Stomach smooth muscle (tissue), 2 donors: ENCODE data around the gene ZFYVE21.

ENCODE experiments used
- H3K27ac ChIP-seq: one replicate; pipeline ENCODE4 v1.7.0; 2013; ENCODE audit warnings: mild to moderate bottlenecking, low read length, inconsistent platforms
- H3K27me3 ChIP-seq, 2 donors: one replicate each; pipeline ENCODE4 v1.7.0; 2013; ENCODE audit warnings: low read length in 2 of 2; ENCODE audit not compliant: insufficient read depth in 2 of 2, control insufficient read depth in 1 of 2
- H3K36me3 ChIP-seq, 2 donors: one replicate each; pipeline ENCODE4 v1.7.0; 2013; ENCODE audit warnings: low read length in 2 of 2; ENCODE audit not compliant: control insufficient read depth in 2 of 2, insufficient read depth in 2 of 2
- H3K4me1 ChIP-seq: one replicate; pipeline ENCODE4 v1.7.0; 2013; ENCODE audit warnings: low read length; ENCODE audit not compliant: control insufficient read depth, insufficient read depth
- H3K4me3 ChIP-seq, 2 donors: one replicate each; pipeline ENCODE4 v1.7.0; 2013; ENCODE audit warnings: low read length in 2 of 2
- H3K9ac ChIP-seq, 2 donors: one replicate each; pipeline ENCODE4 v1.7.0; 2013; ENCODE audit warnings: low read length in 2 of 2, mild to moderate bottlenecking in 1 of 2
- H3K9me3 ChIP-seq, 2 donors: one replicate each; pipeline ENCODE4 v1.7.0; 2013; ENCODE audit warnings: low read length in 2 of 2; ENCODE audit not compliant: control insufficient read depth in 2 of 2
- donor health status: healthy.
- donor health status: Pancreatic carcinoma.

Gene ZFYVE21

GRCh38 chr14:103728141-103728540 is 12.5 kb downstream of the ZFYVE21 start:
- H3K9me3 ChIP-seq: no peaks in the 10 kb centered on the region
- H3K4me1 ChIP-seq: peaks cover 46% of the 10 kb centered on the region
- peaks cover 23 to 38% of the 10 kb centered on the region in 2 donors for H3K36me3 ChIP-seq
- no peak overlapping the region for H3K4me3 ChIP-seq
- H3K9ac ChIP-seq: no peak overlapping the region
- H3K27me3 ChIP-seq: no peaks in the 10 kb centered on the region
- H3K27ac ChIP-seq: no peak overlapping the region

DNA sequence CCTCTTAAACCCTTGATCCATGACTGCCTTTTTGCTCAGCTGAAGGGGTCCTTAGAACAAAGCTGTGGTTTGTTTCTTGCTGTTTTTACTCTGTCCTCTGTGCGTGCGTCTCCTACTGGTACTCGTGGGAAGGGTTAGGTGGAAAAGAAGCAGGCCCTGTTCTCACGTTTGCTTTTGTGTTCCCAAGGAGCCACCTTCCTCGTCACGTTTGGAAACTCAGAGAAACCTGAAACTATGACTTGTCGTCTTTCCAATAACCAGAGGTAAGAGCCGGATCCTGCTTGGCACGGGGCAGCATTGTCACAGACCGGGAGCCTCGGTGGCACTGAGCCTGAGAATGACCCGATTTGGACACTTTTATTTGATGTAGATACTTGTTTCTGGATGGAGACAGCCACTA is 13.1 kb downstream of the ZFYVE21 start:
- peaks cover 28 to 44% of the 10 kb centered on the region in 2 donors for H3K36me3 ChIP-seq
- no peak overlapping the region for H3K4me3 ChIP-seq
- H3K4me1 ChIP-seq: peaks cover 40% of the 10 kb centered on the region
- no peaks in the 10 kb centered on the region for H3K27me3 ChIP-seq
- no peaks in the 10 kb centered on the region for H3K9me3 ChIP-seq
- H3K9ac ChIP-seq: no peak overlapping the region
- H3K27ac ChIP-seq: no peak overlapping the region

DNA sequence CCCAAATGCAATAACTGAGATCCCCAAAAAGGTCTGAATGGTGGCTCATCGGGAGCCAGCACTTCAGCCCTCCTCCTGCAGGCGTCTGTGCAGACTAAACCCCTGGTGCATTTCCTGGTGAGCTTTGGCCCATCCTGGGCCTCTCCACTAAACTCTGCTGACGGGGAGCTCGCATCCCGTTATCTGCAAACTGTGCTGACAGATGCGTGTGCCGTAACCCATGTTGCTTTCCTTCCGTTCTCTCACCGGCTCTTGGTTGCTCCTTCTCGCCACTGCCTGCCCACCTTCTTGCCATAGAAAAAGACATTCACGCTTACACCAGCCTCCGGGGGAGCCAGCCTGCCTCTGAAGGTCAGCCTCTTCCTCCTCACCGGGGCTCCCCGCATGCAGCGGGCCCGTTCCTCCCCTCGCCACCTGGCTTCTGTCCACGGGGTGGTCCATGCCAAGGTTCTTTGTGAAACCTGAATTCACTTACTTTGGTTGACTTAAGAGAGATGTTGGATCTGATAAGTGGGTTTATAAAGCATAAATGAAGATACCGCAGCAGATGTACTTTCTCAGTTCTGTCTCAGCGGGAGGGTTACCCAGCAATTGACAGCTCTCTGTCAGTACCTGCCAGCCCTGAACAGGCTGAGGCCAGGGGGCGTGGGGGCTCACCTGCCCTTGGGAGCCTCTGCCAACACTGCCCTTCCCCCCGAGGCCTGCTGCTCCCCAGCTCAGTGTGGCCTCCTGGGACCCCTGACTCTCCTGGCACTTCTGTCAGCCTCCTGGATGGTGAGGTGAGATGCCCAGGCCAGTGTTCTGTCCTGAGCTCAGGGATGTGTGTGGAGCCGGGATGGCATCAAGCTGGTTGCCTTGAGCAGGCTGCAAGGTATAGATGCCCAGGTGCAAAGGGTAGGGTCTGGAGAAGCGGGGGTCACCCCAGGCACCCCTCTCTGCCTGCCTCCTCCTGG is 14.2 kb downstream of the ZFYVE21 start:
- Histone ChIP-seq H3K27ac (peak overlapping the region; percentile 24), H3K4me3 (no peak overlapping the region), H3K36me3 (peaks cover 35 to 47% of the 10 kb centered on the region in 2 donors), H3K27me3 (no peaks in the 10 kb centered on the region), H3K9me3 (no peaks in the 10 kb centered on the region), H3K4me1 (peaks cover 34% of the 10 kb centered on the region), H3K9ac (no peak overlapping the region)

DNA sequence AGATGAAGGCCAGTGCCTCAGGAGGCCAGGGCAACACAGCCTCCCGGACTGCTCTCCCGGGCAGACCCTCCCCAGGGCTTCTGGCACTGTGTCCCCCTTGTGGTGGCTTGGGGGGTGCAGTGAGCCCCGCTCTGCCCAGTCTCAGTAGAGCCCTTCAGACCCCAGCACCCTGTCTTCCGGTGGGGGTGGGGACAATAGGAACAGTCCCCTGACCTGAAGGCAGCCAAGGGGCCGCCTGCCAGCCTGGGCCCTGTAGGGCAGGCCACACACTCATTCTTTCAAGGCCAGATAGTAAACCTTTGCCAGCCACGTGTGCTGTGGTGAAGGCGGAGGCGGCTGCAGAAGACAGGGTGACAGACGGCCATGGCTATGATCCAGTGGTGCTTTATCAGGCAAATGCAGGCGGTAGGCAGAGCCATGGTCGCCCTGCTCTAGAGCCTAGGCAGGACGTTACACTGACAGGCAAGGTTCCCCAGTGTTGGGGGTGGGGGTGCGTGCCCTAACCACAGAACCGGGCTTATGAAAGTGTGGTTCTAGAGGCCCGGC is 15.0 kb downstream of the ZFYVE21 start:
- no peak overlapping the region for H3K9ac ChIP-seq

GRCh38 chr14:103731481-103731880 is 15.9 kb downstream of the ZFYVE21 start:
- peaks cover 34% of the 10 kb centered on the region for H3K4me1 ChIP-seq
- peaks cover 35 to 44% of the 10 kb centered on the region in 2 donors for H3K36me3 ChIP-seq

More for the DNA sequence above, 15.0 kb downstream of the ZFYVE21 start:
- H3K27ac ChIP-seq: no peak overlapping the region
- H3K27me3 ChIP-seq: no peaks in the 10 kb centered on the region
- peaks cover 31% of the 10 kb centered on the region for H3K4me1 ChIP-seq
- H3K9me3 ChIP-seq: no peaks in the 10 kb centered on the region
- H3K36me3 ChIP-seq: peaks cover 35 to 47% of the 10 kb centered on the region in 2 donors
- no peak overlapping the region for H3K4me3 ChIP-seq

DNA sequence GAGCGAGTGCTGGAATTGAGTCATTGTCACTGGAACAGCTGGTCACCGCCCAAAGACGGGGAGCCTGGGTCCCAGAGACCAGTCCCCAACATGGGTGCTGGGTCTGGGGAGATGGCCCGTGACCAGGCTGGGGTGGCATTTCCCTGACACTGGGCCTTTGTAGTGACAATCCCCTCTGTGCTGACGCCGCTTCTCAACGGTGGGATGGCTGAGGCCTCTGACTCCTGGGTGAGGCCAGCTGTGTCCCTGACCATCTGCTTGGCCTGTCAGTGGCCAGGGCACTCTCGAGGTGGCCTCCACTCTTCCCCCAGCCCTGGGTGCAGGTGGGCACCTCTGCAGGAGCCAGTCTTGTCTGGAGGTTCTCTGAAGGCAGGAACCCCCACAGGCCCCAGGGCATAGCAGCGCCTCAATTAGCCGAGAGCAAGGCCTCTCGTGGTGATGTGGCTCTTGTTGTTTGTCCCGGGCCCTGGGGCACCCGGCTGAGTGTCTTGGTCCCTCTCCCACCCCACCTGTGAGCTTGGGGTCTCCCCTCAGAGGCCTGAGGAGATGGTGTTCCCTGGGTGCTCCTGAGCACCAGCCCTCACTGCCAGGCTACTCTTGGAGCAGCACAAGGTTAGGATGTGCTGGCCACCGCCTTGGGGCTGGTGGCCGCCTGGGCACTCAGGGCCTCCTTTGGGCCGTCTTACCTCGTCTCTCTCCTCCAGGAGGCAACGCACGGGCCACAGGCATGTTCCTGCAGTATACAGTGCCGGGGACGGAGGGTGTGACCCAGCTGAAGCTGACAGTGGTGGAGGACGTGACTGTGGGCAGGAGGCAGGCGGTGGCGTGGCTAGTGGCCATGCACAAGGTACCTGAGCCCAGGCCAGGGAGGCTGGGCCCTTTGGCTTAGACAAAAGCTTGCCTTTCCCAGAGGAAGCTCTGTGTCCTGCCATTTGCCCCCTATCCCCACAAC is 16.6 kb downstream of the ZFYVE21 start:
- Histone ChIP-seq H3K4me1 (peaks cover 41% of the 10 kb centered on the region), H3K9ac (no peak overlapping the region), H3K36me3 (peaks cover 35 to 44% of the 10 kb centered on the region in 2 donors), H3K9me3 (no peaks in the 10 kb centered on the region), H3K4me3 (no peak overlapping the region), H3K27me3 (no peaks in the 10 kb centered on the region), H3K27ac (no peak overlapping the region)

More at GRCh38 chr14:103731481-103731880, 15.9 kb downstream of the ZFYVE21 start:
- no peaks in the 10 kb centered on the region for H3K9me3 ChIP-seq
- no peaks in the 10 kb centered on the region for H3K27me3 ChIP-seq
- H3K4me3 ChIP-seq: no peak overlapping the region
- no peak overlapping the region for H3K27ac ChIP-seq
- H3K9ac ChIP-seq: no peak overlapping the region

DNA sequence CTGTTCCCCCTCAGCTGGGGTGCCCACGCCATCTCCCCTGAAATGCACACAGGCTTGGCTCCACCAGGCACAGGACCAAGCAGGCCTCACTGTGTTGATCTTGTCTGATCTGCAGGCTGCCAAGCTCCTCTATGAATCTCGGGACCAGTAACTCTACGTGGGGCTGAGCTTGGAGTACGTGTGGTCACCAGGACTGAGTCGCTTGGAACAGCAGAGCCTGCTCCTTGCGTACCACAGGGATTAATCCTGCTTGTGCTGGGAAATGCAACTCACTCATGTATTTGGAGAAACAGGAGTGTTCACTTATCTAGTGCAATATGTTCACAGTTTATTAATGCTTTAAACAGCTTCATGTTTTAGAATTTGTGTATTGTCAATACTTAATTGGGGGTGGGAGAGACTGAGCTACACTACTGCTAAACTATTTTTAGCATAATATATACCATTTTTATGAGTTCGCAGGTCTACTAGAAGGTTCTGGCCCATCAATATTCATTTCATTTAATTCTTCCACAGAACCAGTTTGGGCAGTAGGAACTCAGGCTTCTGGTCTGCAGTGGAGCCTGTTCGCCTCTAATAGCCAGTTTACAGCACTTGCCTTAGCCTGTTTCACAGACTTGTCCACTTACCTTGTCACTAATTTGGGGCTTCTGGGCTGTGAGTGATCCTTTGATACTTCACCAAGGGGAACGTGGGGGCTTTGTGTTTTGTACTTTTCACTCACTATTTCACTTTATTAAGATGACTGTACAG is 17.4 kb downstream of the ZFYVE21 start:
- H3K36me3 ChIP-seq: peaks cover 36 to 42% of the 10 kb centered on the region in 2 donors
- no peak overlapping the region for H3K27ac ChIP-seq
- H3K9ac ChIP-seq: no peak overlapping the region
- H3K27me3 ChIP-seq: no peaks in the 10 kb centered on the region
- no peaks in the 10 kb centered on the region for H3K9me3 ChIP-seq
- H3K4me3 ChIP-seq: no peak overlapping the region
- peaks cover 48% of the 10 kb centered on the region for H3K4me1 ChIP-seq

GRCh38 chr14:103733651-103734050 is 18.0 kb downstream of the ZFYVE21 start:
- Histone ChIP-seq H3K27ac (no peak overlapping the region), H3K4me3 (no peak overlapping the region), H3K4me1 (peaks cover 44% of the 10 kb centered on the region), H3K9ac (no peak overlapping the region), H3K36me3 (peaks cover 38 to 42% of the 10 kb centered on the region in 2 donors), H3K27me3 (no peaks in the 10 kb centered on the region), H3K9me3 (no peaks in the 10 kb centered on the region)

DNA sequence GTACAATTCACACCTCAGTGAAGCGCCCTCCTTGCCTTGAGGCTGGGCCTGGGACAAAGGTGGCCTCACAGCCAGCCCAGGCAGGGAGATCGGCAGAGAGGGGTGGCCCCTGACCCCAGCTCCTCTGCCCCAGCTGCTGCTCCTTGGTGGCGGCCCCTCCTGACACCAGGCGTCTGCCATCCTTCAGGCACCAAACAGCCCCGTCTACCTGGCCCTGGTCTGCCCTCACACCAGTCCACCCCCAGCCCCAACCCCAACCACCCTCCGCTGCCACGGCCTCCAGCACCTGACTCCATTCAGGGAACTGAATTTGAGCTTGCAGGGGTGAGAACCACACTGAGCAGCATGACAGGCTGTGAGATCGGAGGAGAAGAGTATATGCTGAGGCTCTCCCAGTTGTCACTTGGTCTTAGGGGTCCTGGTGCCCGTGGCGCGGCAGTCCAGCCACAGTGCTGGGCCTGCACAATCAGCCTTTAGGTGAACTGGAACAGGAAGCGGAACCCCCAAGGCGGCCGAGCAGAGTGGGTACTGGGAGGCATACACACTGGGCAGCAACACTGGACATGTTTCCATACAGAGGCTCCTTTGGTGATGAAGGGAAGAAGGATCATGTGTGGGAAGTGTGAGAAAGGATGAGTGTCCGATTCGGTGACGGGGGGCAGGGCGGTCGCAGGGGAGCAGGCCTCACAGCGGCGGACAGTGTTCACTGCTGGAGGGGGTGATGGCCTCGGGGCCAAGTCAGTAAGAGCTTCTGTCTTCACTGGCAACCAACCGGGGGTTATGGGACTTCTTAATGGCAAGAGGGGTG is 18.7 kb downstream of the ZFYVE21 start:
- peaks cover 46% of the 10 kb centered on the region for H3K4me1 ChIP-seq
- H3K27ac ChIP-seq: peak overlapping the region; percentile 37

More for the DNA sequence above, 18.7 kb downstream of the ZFYVE21 start:
- H3K9me3 ChIP-seq: no peaks in the 10 kb centered on the region
- no peak overlapping the region for H3K9ac ChIP-seq
- no peak overlapping the region for H3K4me3 ChIP-seq
- H3K27me3 ChIP-seq: no peaks in the 10 kb centered on the region
- peaks cover 34 to 36% of the 10 kb centered on the region in 2 donors for H3K36me3 ChIP-seq
